Kidney (tissue), 14 donors: ENCODE data around the gene MAIP1. TPM values are rescaled to one million over a fixed set of nuclear protein-coding genes. Genes with fewer than 3 reads are reported as not detected.

Source experiments
- DNase-seq, 5 donors: peaks; one replicate each; pipeline ENCODE4 v3.0.0-alpha.2; 2013 to 2020
- FAIRE-seq: peaks from 2 replicates; lab custom pipeline; 2012; peaks lifted over from hg19 to GRCh38; lab: Jason Lieb, UNC
- H3K27ac ChIP-seq, 2 donors: one replicate each; pipeline ENCODE4 v1.7.0; 2013; ENCODE audit warnings: low read depth in 2 of 2, low read length in 2 of 2, inconsistent platforms in 1 of 2
- H3K27me3 ChIP-seq: one replicate; pipeline ENCODE4 v1.7.1; 2013; ENCODE audit warnings: low read length, inconsistent platforms; ENCODE audit not compliant: control insufficient read depth, insufficient read depth
- H3K36me3 ChIP-seq, 3 donors: one replicate each; pipeline versions ENCODE4 v1.7.0 to v1.7.1; 2013; ENCODE audit warnings: low read length in 3 of 3, control low read depth in 1 of 3, inconsistent platforms in 1 of 3; ENCODE audit not compliant: insufficient read depth in 3 of 3, control insufficient read depth in 2 of 3
- H3K4me1 ChIP-seq, 3 donors: one replicate each; pipeline versions ENCODE4 v1.7.0 to v1.7.1; 2013; ENCODE audit warnings: low read length in 3 of 3, inconsistent platforms in 1 of 3, low read depth in 1 of 3; ENCODE audit not compliant: control insufficient read depth in 2 of 3, insufficient read depth in 2 of 3
- H3K4me3 ChIP-seq, 3 donors: one replicate each; pipeline versions ENCODE4 v1.7.0 to v1.8.1; 2013; ENCODE audit warnings: low read length in 3 of 3, control low read depth in 1 of 3, inconsistent platforms in 1 of 3
- H3K9ac ChIP-seq, 3 donors: one replicate each; pipeline versions ENCODE4 v1.7.0 to v1.7.1; 2013; ENCODE audit warnings: low read length in 3 of 3, control low read depth in 1 of 3, inconsistent platforms in 1 of 3
- H3K9me3 ChIP-seq, 3 donors: one replicate each; pipeline versions ENCODE4 v1.7.0 to v1.7.1; 2013; ENCODE audit warnings: low read length in 3 of 3, control low read depth in 1 of 3, inconsistent platforms in 1 of 3; ENCODE audit not compliant: control insufficient read depth in 2 of 3, insufficient read depth in 1 of 3
- intact Hi-C: fragments of 100-400 bp; cut with DNase I; formaldehyde crosslinking; loops from one replicate; pipeline ENCODE4 v1.11.1; 2022
- polyA plus RNA-seq: library from polyadenylated mRNA; stranded (reverse); fragments of 350-450 nt; fragmentation: Illumina TruSeq; extraction: RNeasy Lipid Tissue Mini Kit (QIAGEN cat#74804); gene quantifications from one replicate; pipeline ENCODE4 v1.2.3, GENCODE V29; 2014; ENCODE audit warnings: low read depth, low replicate concordance; ENCODE audit not compliant: insufficient read depth
- total RNA-seq: library from RNA; stranded (reverse); fragmentation: NEBNext Ultra II Directional; extraction: Animal tissue kit (Norgen Biotek cat#: 25700); gene quantifications from one replicate; pipeline ENCODE4 v1.2.1, GENCODE V29; 2021
- TF ChIP-seq, protein P1 (sequence below): IDR thresholded peaks from 3 replicates; pipeline ENCODE4 v1.5.1; 2012; ENCODE audit warnings: mild to moderate bottlenecking, moderate library complexity, borderline replicate concordance; ENCODE audit not compliant: insufficient read depth; ENCODE audit errors: extremely low read depth
- donor health status: control.
- donor health status: control.
- donor health status: control.
- donor health status: control.
- donor health status: control.
- donor health status: DM: yes; HTN: yes; CAD: no.
- donor health status: Normal renal cell carcinoma (clear cell type).

MAIP1 gene
- total and polyA plus RNA-seq, 2 donors from 2014 or later: 16.0 to 43.1 TPM

- Histone ChIP-seq H3K4me3 (no peak overlapping the region), H3K36me3 (peaks cover 3 to 21% (median 6%) of the 10 kb centered on the region in 3 donors), H3K9ac (no peak overlapping the region), H3K9me3 (no peaks in the 10 kb centered on the region), H3K27me3 (no peaks in the 10 kb centered on the region), H3K27ac (no peak overlapping the region), H3K4me1 (no peaks in the 10 kb centered on the region)
- FAIRE-seq (no peak), DNase-seq (no peak)
- intact Hi-C loops: no loop called here
- TF ChIP-seq, protein P1, sequence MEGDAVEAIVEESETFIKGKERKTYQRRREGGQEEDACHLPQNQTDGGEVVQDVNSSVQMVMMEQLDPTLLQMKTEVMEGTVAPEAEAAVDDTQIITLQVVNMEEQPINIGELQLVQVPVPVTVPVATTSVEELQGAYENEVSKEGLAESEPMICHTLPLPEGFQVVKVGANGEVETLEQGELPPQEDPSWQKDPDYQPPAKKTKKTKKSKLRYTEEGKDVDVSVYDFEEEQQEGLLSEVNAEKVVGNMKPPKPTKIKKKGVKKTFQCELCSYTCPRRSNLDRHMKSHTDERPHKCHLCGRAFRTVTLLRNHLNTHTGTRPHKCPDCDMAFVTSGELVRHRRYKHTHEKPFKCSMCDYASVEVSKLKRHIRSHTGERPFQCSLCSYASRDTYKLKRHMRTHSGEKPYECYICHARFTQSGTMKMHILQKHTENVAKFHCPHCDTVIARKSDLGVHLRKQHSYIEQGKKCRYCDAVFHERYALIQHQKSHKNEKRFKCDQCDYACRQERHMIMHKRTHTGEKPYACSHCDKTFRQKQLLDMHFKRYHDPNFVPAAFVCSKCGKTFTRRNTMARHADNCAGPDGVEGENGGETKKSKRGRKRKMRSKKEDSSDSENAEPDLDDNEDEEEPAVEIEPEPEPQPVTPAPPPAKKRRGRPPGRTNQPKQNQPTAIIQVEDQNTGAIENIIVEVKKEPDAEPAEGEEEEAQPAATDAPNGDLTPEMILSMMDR: no peak
Measured at GRCh38 chr2:199929262-199929661, 26.1 kb upstream of the MAIP1 start.

DNA sequence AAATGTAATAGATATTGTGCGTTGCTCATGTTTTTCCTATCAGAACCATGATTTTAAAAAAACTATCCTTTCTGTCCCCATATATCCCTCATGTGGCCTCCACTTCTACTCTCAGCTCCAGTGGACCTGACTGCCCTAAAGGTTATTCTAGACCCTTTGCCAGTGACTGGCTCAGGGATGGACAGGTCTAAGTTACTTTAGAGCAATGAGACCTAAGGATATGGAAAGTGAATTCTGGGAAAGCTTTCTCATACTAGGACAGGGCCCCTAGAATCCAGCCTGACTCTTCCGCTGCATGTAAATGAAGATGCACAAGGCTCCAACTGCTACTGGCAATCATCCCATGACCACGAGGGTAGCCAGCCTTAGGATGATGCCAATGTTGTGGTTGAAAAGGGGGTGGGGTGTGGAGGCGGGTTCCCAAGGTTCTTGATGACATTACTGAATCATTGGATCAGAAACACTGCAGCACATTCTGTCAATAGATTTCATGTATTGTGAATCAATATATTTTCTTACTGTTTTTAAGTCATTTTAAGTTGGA, 23.0 kb upstream of the MAIP1 start:
- H3K9ac ChIP-seq: no peak overlapping the region
- no peak overlapping the region for H3K4me3 ChIP-seq
- H3K4me1 ChIP-seq: peaks cover 0 to 4% (median 0%) of the 10 kb centered on the region in 3 donors
- FAIRE-seq (no peak), DNase-seq (no peak)
- H3K27ac ChIP-seq: no peak overlapping the region
- peaks cover 2 to 12% (median 6%) of the 10 kb centered on the region in 3 donors for H3K36me3 ChIP-seq
- H3K27me3 ChIP-seq: no peaks in the 10 kb centered on the region
- H3K9me3 ChIP-seq: no peaks in the 10 kb centered on the region
- intact Hi-C loops: no loop called here
- TF ChIP-seq, protein P1: no peak

GRCh38 chr2:199933466-199933865, 21.9 kb upstream of the MAIP1 start:
- Histone ChIP-seq H3K4me3 (no peak overlapping the region), H3K27me3 (no peaks in the 10 kb centered on the region), H3K4me1 (peaks cover 0 to 4% (median 0%) of the 10 kb centered on the region in 3 donors), H3K9me3 (no peaks in the 10 kb centered on the region), H3K36me3 (peaks cover 2 to 15% (median 6%) of the 10 kb centered on the region in 3 donors), H3K27ac (no peak overlapping the region), H3K9ac (no peak overlapping the region)
- intact Hi-C loops: no loop called here
- FAIRE-seq (no peak), DNase-seq (no peak)
- TF ChIP-seq, protein P1: no peak
